ENCODE data around the gene CHRM2.
"Not testable (repeated sequence)": the region's sequence is repeated elsewhere in the genome, so short reads cannot be mapped to it uniquely, and the experiment has no call there.

Gene CHRM2

GRCh38 chr7:136868496-136869000, at the start of gene CHRM2:
CHRM2 (plus strand) TSS chr7:136868652; CDS start chr7:137014866, 146,214 bp downstream.
- DNase-seq = no peak

GRCh38 chr7:136831398-136831797, 37.1 kb upstream of the CHRM2 start:
- DNase-seq = not testable (repeated sequence)

GRCh38 chr7:136845899-136846465, 22.5 kb upstream of the CHRM2 start:
- no peak for DNase-seq

GRCh38 chr7:136847858-136848257, 20.6 kb upstream of the CHRM2 start:
- DNase-seq = no peak

- no peak for DNase-seq
Measured at GRCh38 chr7:136853654-136854053, 14.8 kb upstream of the CHRM2 start.

- DNase-seq = no peak
Measured at GRCh38 chr7:136857573-136857972, 10.9 kb upstream of the CHRM2 start.

- no peak for DNase-seq
Measured at GRCh38 chr7:136859803-136860202, 8.6 kb upstream of the CHRM2 start.

- no peak for DNase-seq
Measured at GRCh38 chr7:136865236-136865635, 3.2 kb upstream of the CHRM2 start.

- DNase-seq = no peak
Measured at GRCh38 chr7:136865777-136866176, 2.7 kb upstream of the CHRM2 start.

- DNase-seq = no peak
Measured at GRCh38 chr7:136869001-136869961, 829 bp downstream of the CHRM2 start.

GRCh38 chr7:136869991-136870865, 1.8 kb downstream of the CHRM2 start:
- no peak for DNase-seq

- no peak for DNase-seq
Measured at GRCh38 chr7:136870866-136871487, 2.5 kb downstream of the CHRM2 start.

- DNase-seq = no peak
Measured at GRCh38 chr7:136874393-136875032, 6.1 kb downstream of the CHRM2 start.

GRCh38 chr7:136877509-136877908, 9.1 kb downstream of the CHRM2 start:
- no peak for DNase-seq

GRCh38 chr7:136877990-136878389, 9.5 kb downstream of the CHRM2 start:
- no peak for DNase-seq

GRCh38 chr7:136878878-136879277, 10.4 kb downstream of the CHRM2 start:
- no peak for DNase-seq

- no peak for DNase-seq
Measured at GRCh38 chr7:136883046-136883445, 14.6 kb downstream of the CHRM2 start.

- no peak for DNase-seq
Measured at GRCh38 chr7:136884492-136884891, 16.0 kb downstream of the CHRM2 start.

GRCh38 chr7:136887317-136887716, 18.9 kb downstream of the CHRM2 start:
- no peak for DNase-seq

GRCh38 chr7:136890399-136890798, 21.9 kb downstream of the CHRM2 start:
- no peak for DNase-seq

GRCh38 chr7:136891850-136892249, 23.4 kb downstream of the CHRM2 start:
- no peak for DNase-seq

- DNase-seq = no peak
Measured at GRCh38 chr7:136894789-136895188, 26.3 kb downstream of the CHRM2 start.

All from CD4-positive, alpha-beta T cell treated with Interleukin-21 for 1 hour (primary cell).